ENCODE results near the gene FAM217A.
A peak's percentile ranks its signal among the peaks of the same experiment; 100 is the strongest.

FAM217A gene

DNA sequence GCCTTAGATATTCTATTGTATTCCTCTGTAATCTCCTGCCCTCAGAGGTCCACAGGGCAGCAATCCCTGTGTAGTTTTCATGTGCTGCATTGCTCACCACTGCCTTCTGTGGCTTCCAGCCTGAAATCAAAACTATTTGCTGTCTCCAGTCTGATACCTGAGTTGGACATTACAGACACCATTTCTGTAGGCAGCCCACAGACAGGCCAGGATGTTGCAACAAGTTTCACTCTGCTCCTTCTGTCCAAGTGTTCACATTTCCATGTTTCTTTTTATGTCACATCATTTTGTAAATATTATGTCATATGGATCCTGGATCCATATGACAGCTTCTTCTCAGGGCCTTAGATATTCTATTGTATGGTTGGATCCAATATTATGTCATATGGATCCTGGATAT is 34.7 kb upstream of the FAM217A start:
- TF ChIP-seq CTCF (conservative IDR thresholded peaks at IDR 0.05) = no peak

GRCh38 chr6:4112366-4112765 is 33.4 kb upstream of the FAM217A start:
- no peak for TF ChIP-seq CTCF (conservative IDR thresholded peaks at IDR 0.05)
- H3K27ac ChIP-seq = no peak overlapping the region

More for the DNA sequence above, 34.7 kb upstream of the FAM217A start:
- H3K27ac ChIP-seq = no peak overlapping the region

DNA sequence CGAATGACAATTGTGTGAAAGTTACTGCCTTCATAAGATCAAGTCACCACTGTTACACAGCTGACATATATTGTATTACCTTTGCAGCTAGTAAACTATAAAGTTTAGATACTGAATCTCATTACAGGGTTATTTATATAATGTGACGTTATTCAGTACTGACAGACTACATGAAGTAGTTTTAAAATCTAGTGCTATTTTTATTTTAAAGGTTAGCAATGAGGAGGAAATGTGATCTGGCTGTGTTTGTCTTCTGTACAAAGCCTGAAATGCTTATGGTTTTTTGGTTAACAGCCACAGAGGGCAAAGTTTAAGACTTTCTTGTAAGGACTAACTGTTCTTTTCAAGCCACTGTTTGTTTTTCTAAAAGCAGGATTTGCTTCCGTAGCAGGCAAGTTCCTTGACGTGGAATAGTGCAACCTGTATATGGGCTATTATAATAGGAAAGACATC is 30.5 kb upstream of the FAM217A start:
- peak overlapping the region; percentile 74 for H3K27ac ChIP-seq

GRCh38 chr6:4108561-4109093 is 29.7 kb upstream of the FAM217A start:
- no peak for TF ChIP-seq CTCF (conservative IDR thresholded peaks at IDR 0.05)
- H3K27ac ChIP-seq = peak overlapping the region; percentile 74

- no peak for TF ChIP-seq CTCF (conservative IDR thresholded peaks at IDR 0.05)
- peak overlapping the region; percentile 74 for H3K27ac ChIP-seq
Measured at GRCh38 chr6:4107873-4108272, 28.9 kb upstream of the FAM217A start.

GRCh38 chr6:4105980-4106536 is 27.1 kb upstream of the FAM217A start:
- TF ChIP-seq CTCF (conservative IDR thresholded peaks at IDR 0.05) = no peak
- H3K27ac ChIP-seq = no peak overlapping the region

- no peak for TF ChIP-seq CTCF (conservative IDR thresholded peaks at IDR 0.05)
- peak overlapping the region; percentile 64 for H3K27ac ChIP-seq
Measured at GRCh38 chr6:4103929-4104328, 25.0 kb upstream of the FAM217A start.

- H3K27ac ChIP-seq = peak overlapping the region; percentile 64
- no peak for TF ChIP-seq CTCF (conservative IDR thresholded peaks at IDR 0.05)
Measured at GRCh38 chr6:4102687-4103244, 23.8 kb upstream of the FAM217A start.
